T-helper 2 cell treated with Interferon-gamma antibody and Interleukin-4, amounts not matched to agents 5 μg/mL and 100 μg/mL, for 36 hours (primary cell): ENCODE measurements around the gene CHRNA4.

Source experiments
- DNase-seq: peaks from one replicate; pipeline ENCODE4 v3.0.0; 2021; ENCODE audit warnings: low spot score
- H3K27ac Mint-ChIP-seq: one replicate; pipeline ENCODE4 v1.8.0; 2021; ENCODE audit warnings: mild to moderate bottlenecking, mixed read lengths
- H3K27me3 Mint-ChIP-seq: one replicate; pipeline ENCODE4 v1.8.0; 2021; ENCODE audit warnings: low read depth, mixed read lengths
- H3K36me3 Mint-ChIP-seq: one replicate; pipeline ENCODE4 v1.8.0; 2021; ENCODE audit warnings: low read depth, mixed read lengths
- H3K4me1 Mint-ChIP-seq: one replicate; pipeline ENCODE4 v1.8.0; 2021; ENCODE audit warnings: low read depth, mixed read lengths
- H3K4me3 Mint-ChIP-seq: one replicate; pipeline ENCODE4 v1.8.0; 2022; ENCODE audit warnings: mild to moderate bottlenecking, moderate library complexity, mixed read lengths
- H3K9me3 Mint-ChIP-seq: one replicate; pipeline ENCODE4 v1.8.0; 2021; ENCODE audit warnings: mixed read lengths

The CHRNA4 gene

DNA sequence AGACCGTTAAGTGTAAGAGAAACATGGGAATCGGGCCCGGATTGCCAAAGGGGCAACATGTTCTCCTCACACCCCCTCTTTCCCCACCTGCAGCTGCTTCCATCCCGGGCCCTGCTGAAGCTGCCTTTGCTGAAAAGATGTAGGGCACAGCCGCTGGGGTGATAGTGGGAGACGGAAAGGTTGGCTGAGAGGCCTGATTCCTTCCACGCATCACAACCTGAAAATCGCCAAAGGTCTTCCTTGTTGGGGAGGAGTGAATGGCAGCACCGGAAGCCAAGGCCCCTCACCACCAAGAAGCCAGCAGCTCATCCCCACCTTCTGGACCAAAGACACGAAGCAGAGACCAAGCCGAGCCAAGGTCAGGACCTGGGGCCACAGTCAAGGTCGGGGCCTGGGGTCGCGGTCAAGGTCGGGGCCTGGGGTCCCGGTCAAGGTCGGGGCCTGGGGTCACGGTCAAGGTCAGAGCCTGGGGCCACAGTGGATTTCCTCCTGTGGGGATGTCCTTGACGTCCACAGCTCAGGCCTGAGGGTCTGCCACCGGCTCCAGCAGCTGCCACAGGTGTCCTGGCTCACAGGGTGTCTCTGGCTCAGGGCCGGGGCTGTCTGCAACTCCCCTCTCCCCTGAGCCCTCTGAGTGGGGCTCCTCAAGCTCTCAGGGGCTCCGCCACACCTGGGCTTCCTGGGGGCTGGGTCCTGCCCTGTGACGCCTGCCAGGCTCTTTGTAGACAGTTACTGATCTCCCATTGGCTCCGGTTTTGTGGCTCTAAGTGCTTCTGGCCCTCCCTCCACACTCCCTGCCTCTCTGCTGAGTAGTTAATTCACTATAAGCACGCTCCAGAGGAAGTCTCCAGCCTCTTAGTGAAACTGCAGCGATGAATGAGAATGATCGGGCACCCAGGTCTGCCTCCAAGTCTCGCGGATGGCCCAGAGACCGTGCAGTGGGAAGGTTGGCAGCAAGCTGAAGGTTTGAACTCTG, 5.5 kb upstream of the CHRNA4 start:
- no peak for DNase-seq
- Mint-ChIP-seq H3K4me3 (no peak overlapping the region), H3K36me3 (no peaks in the 10 kb centered on the region), H3K27ac (no peak overlapping the region), H3K4me1 (no peaks in the 10 kb centered on the region), H3K9me3 (no peaks in the 10 kb centered on the region), H3K27me3 (peaks cover 8% of the 10 kb centered on the region)

DNA sequence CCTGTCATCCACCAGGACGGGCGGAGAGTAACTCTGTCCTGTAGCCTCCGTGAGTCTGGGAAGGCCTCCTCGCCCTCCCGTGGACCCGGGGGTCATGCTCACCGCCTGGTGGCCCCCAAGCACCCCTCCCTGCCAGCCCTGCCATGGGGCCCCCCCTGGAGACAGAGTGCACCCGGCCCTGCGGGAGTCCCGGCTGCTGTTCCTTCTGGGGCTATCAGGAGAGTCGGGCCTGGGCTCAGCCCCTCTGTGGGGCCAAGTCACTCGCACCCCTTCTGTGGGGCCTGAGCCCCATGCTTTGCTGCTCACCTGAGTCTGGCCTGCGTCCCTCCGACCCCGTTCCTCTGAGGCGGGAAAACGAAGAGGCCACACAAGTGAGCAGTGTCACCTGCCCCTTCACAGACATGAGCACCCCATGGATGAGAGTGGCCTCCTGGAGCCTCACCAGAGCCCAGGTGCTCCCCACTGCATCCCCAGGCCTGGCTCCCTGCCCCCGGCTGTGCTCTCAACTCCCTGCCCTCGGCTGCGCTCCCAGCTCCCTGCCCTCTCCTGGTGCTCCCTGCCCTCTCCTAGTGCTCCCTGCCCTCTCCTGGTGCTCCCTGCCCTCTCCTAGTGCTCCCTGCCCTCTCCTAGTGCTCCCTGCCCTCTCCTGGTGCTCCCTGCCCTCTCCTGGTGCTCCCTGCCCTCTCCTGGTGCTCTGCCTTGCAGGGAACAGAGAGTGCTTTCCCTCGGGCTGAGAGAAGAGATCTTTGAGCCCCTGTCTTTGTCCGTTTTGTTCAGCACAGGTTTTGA, 4.6 kb upstream of the CHRNA4 start:
- Mint-ChIP-seq H3K4me3 (no peak overlapping the region), H3K27me3 (peaks cover 8% of the 10 kb centered on the region), H3K9me3 (no peaks in the 10 kb centered on the region), H3K36me3 (no peaks in the 10 kb centered on the region), H3K4me1 (no peaks in the 10 kb centered on the region), H3K27ac (no peak overlapping the region)
- no peak for DNase-seq

DNA sequence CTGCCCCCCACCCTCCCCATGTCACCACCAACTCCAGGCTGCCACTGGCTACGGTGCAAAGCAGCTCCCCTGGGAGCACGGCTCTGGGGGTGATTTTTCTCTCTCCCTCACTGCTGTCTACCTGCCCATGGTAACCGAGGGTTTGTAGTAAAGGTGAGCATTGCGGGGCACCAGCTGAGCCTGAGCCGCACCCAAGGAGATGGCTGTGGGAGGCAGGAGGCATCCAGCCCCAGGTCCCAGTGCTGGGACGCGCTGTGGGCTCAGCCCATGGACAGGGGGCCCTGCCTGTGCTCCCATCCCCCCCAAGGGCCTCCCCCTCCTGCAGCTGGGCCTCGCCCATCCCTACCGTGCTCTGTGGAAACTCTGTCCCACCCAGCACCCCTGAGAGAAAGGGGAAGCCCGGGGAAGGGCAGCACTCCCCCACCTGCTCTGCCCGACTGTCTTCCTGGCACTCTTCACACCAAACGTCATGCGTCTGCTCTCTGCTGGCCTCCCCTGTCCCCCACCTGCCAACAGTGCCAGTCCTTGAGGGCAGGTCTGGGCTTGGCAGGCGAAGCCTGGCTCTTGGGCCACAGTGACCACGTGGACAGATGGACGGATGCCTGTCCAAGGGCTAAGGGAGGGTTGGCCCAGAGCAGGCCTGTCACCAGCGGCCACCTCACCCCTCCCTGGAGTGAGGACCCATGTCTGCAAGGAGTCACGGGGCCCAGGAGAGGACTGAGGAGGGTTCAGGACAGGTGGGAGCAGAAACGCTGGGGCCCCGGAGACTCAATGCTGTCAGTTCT, 3.8 kb upstream of the CHRNA4 start:
- Mint-ChIP-seq H3K4me3 (no peak overlapping the region), H3K36me3 (no peaks in the 10 kb centered on the region), H3K27me3 (peaks cover 10% of the 10 kb centered on the region), H3K27ac (no peak overlapping the region), H3K9me3 (no peaks in the 10 kb centered on the region), H3K4me1 (no peaks in the 10 kb centered on the region)
- DNase-seq, result no peak

GRCh38 chr20:63363981-63364561, 2.9 kb upstream of the CHRNA4 start:
- DNase-seq, result no peak
- Mint-ChIP-seq H3K4me1 (no peaks in the 10 kb centered on the region), H3K27me3 (peaks cover 12% of the 10 kb centered on the region), H3K27ac (no peak overlapping the region), H3K36me3 (no peaks in the 10 kb centered on the region), H3K9me3 (no peaks in the 10 kb centered on the region), H3K4me3 (no peak overlapping the region)

- no peak overlapping the region for H3K4me3 Mint-ChIP-seq
Measured at GRCh38 chr20:63363013-63363957, 2.1 kb upstream of the CHRNA4 start.

GRCh38 chr20:63362436-63363009, 1.4 kb upstream of the CHRNA4 start:
- no peaks in the 10 kb centered on the region for H3K36me3 Mint-ChIP-seq
- H3K4me3 Mint-ChIP-seq, result no peak overlapping the region
- H3K27ac Mint-ChIP-seq, result no peak overlapping the region
- H3K4me1 Mint-ChIP-seq, result no peaks in the 10 kb centered on the region
- no peak for DNase-seq
- H3K27me3 Mint-ChIP-seq, result peaks cover 12% of the 10 kb centered on the region
- no peaks in the 10 kb centered on the region for H3K9me3 Mint-ChIP-seq

More at GRCh38 chr20:63363013-63363957, 2.1 kb upstream of the CHRNA4 start:
- no peaks in the 10 kb centered on the region for H3K4me1 Mint-ChIP-seq
- H3K27ac Mint-ChIP-seq, result no peak overlapping the region
- no peak for DNase-seq
- no peaks in the 10 kb centered on the region for H3K36me3 Mint-ChIP-seq
- H3K27me3 Mint-ChIP-seq, result peaks cover 12% of the 10 kb centered on the region
- H3K9me3 Mint-ChIP-seq, result no peaks in the 10 kb centered on the region

GRCh38 chr20:63361519-63362435, 628 bp upstream of the CHRNA4 start:
- Mint-ChIP-seq H3K4me1 (no peaks in the 10 kb centered on the region), H3K27ac (no peak overlapping the region), H3K36me3 (no peaks in the 10 kb centered on the region), H3K4me3 (no peak overlapping the region), H3K9me3 (no peaks in the 10 kb centered on the region), H3K27me3 (peaks cover 12% of the 10 kb centered on the region)
- DNase-seq, result no peak

GRCh38 chr20:63359937-63360849, 956 bp downstream of the CHRNA4 start:
- DNase-seq, result no peak
- Mint-ChIP-seq H3K36me3 (no peaks in the 10 kb centered on the region), H3K27ac (no peak overlapping the region), H3K27me3 (peaks cover 12% of the 10 kb centered on the region), H3K4me3 (no peak overlapping the region), H3K9me3 (no peaks in the 10 kb centered on the region), H3K4me1 (no peaks in the 10 kb centered on the region)

DNA sequence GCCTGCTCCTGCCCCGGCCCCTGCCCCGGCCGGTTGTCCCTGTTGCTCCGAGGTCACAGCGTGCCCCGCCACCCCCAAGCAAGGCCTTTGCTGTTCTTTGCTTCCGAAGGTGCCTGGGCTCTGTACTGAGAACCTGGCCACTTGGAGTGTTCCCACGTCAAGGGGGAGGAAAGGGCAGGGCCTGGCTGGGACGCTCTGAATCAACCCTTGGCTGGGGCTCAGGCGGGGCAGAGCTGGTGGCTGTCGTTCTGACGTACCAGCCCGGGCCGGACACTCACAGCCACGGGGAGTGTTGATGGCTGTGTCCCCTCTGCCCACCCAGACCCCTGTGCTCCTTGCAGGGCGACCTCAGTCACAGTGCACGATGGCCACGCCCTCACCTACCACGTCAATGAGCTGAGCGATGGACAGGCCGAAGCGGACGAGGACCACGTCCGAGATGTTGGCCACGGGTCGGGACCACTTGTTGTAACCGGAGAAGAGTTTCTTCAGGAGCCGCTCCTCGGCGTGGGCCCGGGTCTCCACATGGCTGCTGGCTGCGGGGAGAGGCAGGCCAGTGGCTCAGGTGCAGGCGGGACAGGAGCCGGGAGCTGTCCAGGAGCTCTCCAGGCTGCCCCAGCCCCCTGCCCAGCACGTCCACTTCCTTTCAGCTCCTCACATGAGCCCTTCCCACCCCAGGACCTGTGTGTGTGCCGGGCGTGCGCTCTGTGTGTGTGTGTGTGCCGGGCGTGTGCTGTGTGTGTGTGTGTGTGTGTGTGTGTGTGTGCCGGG, 1.8 kb downstream of the CHRNA4 start:
- no peak overlapping the region for H3K4me3 Mint-ChIP-seq
- peaks cover 12% of the 10 kb centered on the region for H3K27me3 Mint-ChIP-seq
- H3K27ac Mint-ChIP-seq, result no peak overlapping the region
- DNase-seq, result no peak
- H3K36me3 Mint-ChIP-seq, result no peaks in the 10 kb centered on the region
- no peaks in the 10 kb centered on the region for H3K4me1 Mint-ChIP-seq
- no peaks in the 10 kb centered on the region for H3K9me3 Mint-ChIP-seq
